T-helper 2 cell treated with Interferon-gamma antibody and Interleukin-4, amounts not matched to agents 5 μg/mL and 100 μg/mL, for 36 hours (primary cell): ENCODE measurements around the gene PIK3AP1.

Source experiments
- DNase-seq: peaks from one replicate; pipeline ENCODE4 v3.0.0; 2021; ENCODE audit warnings: low spot score
- H3K27ac Mint-ChIP-seq: one replicate; pipeline ENCODE4 v1.8.0; 2021; ENCODE audit warnings: mild to moderate bottlenecking, mixed read lengths
- H3K27me3 Mint-ChIP-seq: one replicate; pipeline ENCODE4 v1.8.0; 2021; ENCODE audit warnings: low read depth, mixed read lengths
- H3K36me3 Mint-ChIP-seq: one replicate; pipeline ENCODE4 v1.8.0; 2021; ENCODE audit warnings: low read depth, mixed read lengths
- H3K4me1 Mint-ChIP-seq: one replicate; pipeline ENCODE4 v1.8.0; 2021; ENCODE audit warnings: low read depth, mixed read lengths
- H3K4me3 Mint-ChIP-seq: one replicate; pipeline ENCODE4 v1.8.0; 2022; ENCODE audit warnings: mild to moderate bottlenecking, moderate library complexity, mixed read lengths
- H3K9me3 Mint-ChIP-seq: one replicate; pipeline ENCODE4 v1.8.0; 2021; ENCODE audit warnings: mixed read lengths

PIK3AP1 gene

GRCh38 chr10:96625173-96625572, 95.1 kb downstream of the PIK3AP1 start:
- H3K36me3 Mint-ChIP-seq = no peaks in the 10 kb centered on the region
- H3K27ac Mint-ChIP-seq = no peak overlapping the region
- no peaks in the 10 kb centered on the region for H3K4me1 Mint-ChIP-seq
- no peaks in the 10 kb centered on the region for H3K9me3 Mint-ChIP-seq
- H3K4me3 Mint-ChIP-seq = no peak overlapping the region
- no peak for DNase-seq
- no peaks in the 10 kb centered on the region for H3K27me3 Mint-ChIP-seq

GRCh38 chr10:96622013-96622787, 98.1 kb downstream of the PIK3AP1 start:
- Mint-ChIP-seq H3K27me3 (no peaks in the 10 kb centered on the region), H3K9me3 (no peaks in the 10 kb centered on the region), H3K4me1 (no peaks in the 10 kb centered on the region), H3K4me3 (no peak overlapping the region), H3K36me3 (no peaks in the 10 kb centered on the region), H3K27ac (no peak overlapping the region)
- DNase-seq = no peak

GRCh38 chr10:96619796-96620773, 100.2 kb downstream of the PIK3AP1 start:
- Mint-ChIP-seq H3K4me1 (no peaks in the 10 kb centered on the region), H3K4me3 (no peak overlapping the region), H3K9me3 (no peaks in the 10 kb centered on the region), H3K36me3 (no peaks in the 10 kb centered on the region), H3K27ac (no peak overlapping the region), H3K27me3 (no peaks in the 10 kb centered on the region)
- DNase-seq = no peak

- no peak for DNase-seq
- Mint-ChIP-seq H3K4me3 (no peak overlapping the region), H3K27ac (no peak overlapping the region), H3K36me3 (no peaks in the 10 kb centered on the region), H3K27me3 (no peaks in the 10 kb centered on the region), H3K9me3 (no peaks in the 10 kb centered on the region), H3K4me1 (no peaks in the 10 kb centered on the region)
Measured at GRCh38 chr10:96619120-96619519, 101.2 kb downstream of the PIK3AP1 start.

- no peaks in the 10 kb centered on the region for H3K36me3 Mint-ChIP-seq
- H3K9me3 Mint-ChIP-seq = no peaks in the 10 kb centered on the region
- no peak overlapping the region for H3K27ac Mint-ChIP-seq
- H3K4me3 Mint-ChIP-seq = no peak overlapping the region
- no peaks in the 10 kb centered on the region for H3K4me1 Mint-ChIP-seq
- H3K27me3 Mint-ChIP-seq = no peaks in the 10 kb centered on the region
- no peak for DNase-seq
Measured at GRCh38 chr10:96618653-96619052, 101.7 kb downstream of the PIK3AP1 start.

- no peaks in the 10 kb centered on the region for H3K27me3 Mint-ChIP-seq
- H3K4me1 Mint-ChIP-seq = no peaks in the 10 kb centered on the region
- H3K4me3 Mint-ChIP-seq = no peak overlapping the region
- no peak for DNase-seq
- H3K27ac Mint-ChIP-seq = no peak overlapping the region
- H3K9me3 Mint-ChIP-seq = no peaks in the 10 kb centered on the region
- no peaks in the 10 kb centered on the region for H3K36me3 Mint-ChIP-seq
Measured at GRCh38 chr10:96616961-96617360, 103.4 kb downstream of the PIK3AP1 start.

GRCh38 chr10:96614515-96614914, 105.8 kb downstream of the PIK3AP1 start:
- H3K36me3 Mint-ChIP-seq = no peaks in the 10 kb centered on the region
- H3K9me3 Mint-ChIP-seq = no peaks in the 10 kb centered on the region
- DNase-seq = no peak
- no peak overlapping the region for H3K27ac Mint-ChIP-seq
- H3K27me3 Mint-ChIP-seq = no peaks in the 10 kb centered on the region
- H3K4me3 Mint-ChIP-seq = no peak overlapping the region
- H3K4me1 Mint-ChIP-seq = peaks cover 3% of the 10 kb centered on the region

- Mint-ChIP-seq H3K27ac (no peak overlapping the region), H3K36me3 (no peaks in the 10 kb centered on the region), H3K9me3 (no peaks in the 10 kb centered on the region), H3K4me1 (peaks cover 3% of the 10 kb centered on the region), H3K4me3 (no peak overlapping the region), H3K27me3 (no peaks in the 10 kb centered on the region)
- no peak for DNase-seq
Measured at GRCh38 chr10:96613576-96613975, 106.7 kb downstream of the PIK3AP1 start.

GRCh38 chr10:96612055-96612830, 108.1 kb downstream of the PIK3AP1 start:
- Mint-ChIP-seq H3K27me3 (peaks cover 2% of the 10 kb centered on the region), H3K9me3 (no peaks in the 10 kb centered on the region), H3K4me1 (peaks cover 3% of the 10 kb centered on the region), H3K4me3 (no peak overlapping the region), H3K36me3 (no peaks in the 10 kb centered on the region), H3K27ac (no peak overlapping the region)
- no peak for DNase-seq

GRCh38 chr10:96610817-96611216, 109.5 kb downstream of the PIK3AP1 start:
- no peak overlapping the region for H3K27ac Mint-ChIP-seq
- peaks cover 8% of the 10 kb centered on the region for H3K27me3 Mint-ChIP-seq
- H3K9me3 Mint-ChIP-seq = no peaks in the 10 kb centered on the region
- H3K4me3 Mint-ChIP-seq = no peak overlapping the region
- no peak for DNase-seq
- H3K36me3 Mint-ChIP-seq = no peaks in the 10 kb centered on the region
- peaks cover 3% of the 10 kb centered on the region for H3K4me1 Mint-ChIP-seq

GRCh38 chr10:96609510-96609909, 110.8 kb downstream of the PIK3AP1 start:
- H3K27me3 Mint-ChIP-seq = peaks cover 8% of the 10 kb centered on the region
- no peak overlapping the region for H3K4me3 Mint-ChIP-seq
- no peak overlapping the region for H3K27ac Mint-ChIP-seq
- no peaks in the 10 kb centered on the region for H3K36me3 Mint-ChIP-seq
- H3K4me1 Mint-ChIP-seq = peaks cover 3% of the 10 kb centered on the region
- no peak for DNase-seq
- no peaks in the 10 kb centered on the region for H3K9me3 Mint-ChIP-seq

- Mint-ChIP-seq H3K27ac (no peak overlapping the region), H3K9me3 (no peaks in the 10 kb centered on the region), H3K4me3 (no peak overlapping the region), H3K27me3 (peaks cover 8% of the 10 kb centered on the region), H3K36me3 (no peaks in the 10 kb centered on the region), H3K4me1 (peaks cover 3% of the 10 kb centered on the region)
- DNase-seq = no peak
Measured at GRCh38 chr10:96608805-96609204, 111.5 kb downstream of the PIK3AP1 start.

- no peaks in the 10 kb centered on the region for H3K36me3 Mint-ChIP-seq
- no peak for DNase-seq
- no peak overlapping the region for H3K4me3 Mint-ChIP-seq
- H3K27me3 Mint-ChIP-seq = peaks cover 8% of the 10 kb centered on the region
- no peak overlapping the region for H3K27ac Mint-ChIP-seq
- no peaks in the 10 kb centered on the region for H3K9me3 Mint-ChIP-seq
- peaks cover 3% of the 10 kb centered on the region for H3K4me1 Mint-ChIP-seq
Measured at GRCh38 chr10:96608262-96608661, 112.1 kb downstream of the PIK3AP1 start.

GRCh38 chr10:96606946-96607345, 113.4 kb downstream of the PIK3AP1 start:
- Mint-ChIP-seq H3K36me3 (no peaks in the 10 kb centered on the region), H3K27me3 (peaks cover 8% of the 10 kb centered on the region), H3K4me3 (no peak overlapping the region), H3K27ac (no peak overlapping the region), H3K4me1 (peaks cover 3% of the 10 kb centered on the region), H3K9me3 (no peaks in the 10 kb centered on the region)
- no peak for DNase-seq
